Endothelial cell of umbilical vein (primary cell): ENCODE measurements around the gene ROPN1L. TPM values are rescaled to one million over a fixed set of nuclear protein-coding genes. Genes with fewer than 3 reads are reported as not detected.

Source experiments
- BruUV-seq: library from RNA; stranded (reverse); fragments of 400-500 nt; replicated peaks from 2 replicates; lab custom pipeline; 2021; lab: Mats Ljungman, UMichigan
- CTCF ChIA-PET: fragments of 300-600, 350-600 bp; sonication (Branson Sonifier 250); formaldehyde crosslinking; loops from one replicate; lab custom pipeline; 2021; ENCODE audit warnings: antibody characterized with exemption, inconsistent platforms; lab: Charles Lee
- POLR2A ChIA-PET: fragments of 300-600, 350-600 bp; sonication (Branson Sonifier 250); formaldehyde crosslinking; loops from one replicate; lab custom pipeline; 2021; ENCODE audit warnings: antibody characterized with exemption, inconsistent platforms; lab: Charles Lee
- DNase-seq: peaks from one replicate; pipeline ENCODE4 v3.0.0-alpha.2; 2011; ENCODE audit warnings: low read depth, low spot score
- FAIRE-seq: peaks from 2 replicates; lab custom pipeline; 2011; peaks lifted over from hg19 to GRCh38; lab: Jason Lieb, UNC
- H2AFZ ChIP-seq: 2 replicates; pipeline ENCODE4 v1.6.0; 2012; ENCODE audit warnings: low read depth, low read length, control low read depth, inconsistent platforms
- H3K27ac ChIP-seq: 2 replicates; pipeline ENCODE4 v1.5.1; 2011; ENCODE audit warnings: low read depth, mild to moderate bottlenecking, control low read depth, low read length, moderate library complexity; ENCODE audit not compliant: insufficient read depth
- H3K27me3 ChIP-seq, 2 experiments: 2 replicates each; pipeline versions ENCODE4 v1.6.0 to v1.6.1; 2011; ENCODE audit warnings: low read length in 2 of 2, mixed read lengths in 1 of 2; ENCODE audit not compliant: control insufficient read depth in 2 of 2, insufficient read depth in 2 of 2
- H3K36me3 ChIP-seq, 2 experiments: 2 replicates in 1 of 2; 3 replicates in 1 of 2; pipeline ENCODE4 v1.5.1; 2011; ENCODE audit warnings: low read length in 2 of 2, mild to moderate bottlenecking in 1 of 2, moderate library complexity in 1 of 2; ENCODE audit not compliant: control insufficient read depth in 2 of 2, insufficient read depth in 2 of 2; ENCODE audit errors: extremely low read depth in 1 of 2
- H3K4me1 ChIP-seq: 3 replicates; pipeline ENCODE4 v1.5.1; 2011; ENCODE audit warnings: mild to moderate bottlenecking, low read length; ENCODE audit not compliant: control insufficient read depth, insufficient read depth; ENCODE audit errors: extremely low read depth
- H3K4me2 ChIP-seq: 2 replicates; pipeline ENCODE4 v1.6.1; 2011; ENCODE audit warnings: low read length, control low read depth, mixed read lengths; ENCODE audit not compliant: insufficient read depth
- H3K4me3 ChIP-seq, 3 experiments: fragments of 200-600 bp in 1 of 3; sonication (generic), shearing (Covaris generic) in 1 of 3; replicated peaks in 1 of 3; 2 replicates each; pipeline ENCODE4 v1.5.1; 2011 to 2016; ENCODE audit warnings: control low read depth in 3 of 3, low read length in 3 of 3, mild to moderate bottlenecking in 2 of 3, inconsistent platforms in 1 of 3, low read depth in 1 of 3, moderate library complexity in 1 of 3; ENCODE audit not compliant: insufficient read depth in 1 of 3
- H3K79me2 ChIP-seq: 2 replicates; pipeline ENCODE4 v1.6.0; 2012; ENCODE audit warnings: low read length, inconsistent platforms; ENCODE audit not compliant: control insufficient read depth, insufficient read depth
- H3K9ac ChIP-seq: replicated peaks from 2 replicates; pipeline ENCODE3; 2011; ENCODE audit warnings: low read length, control low read depth; ENCODE audit not compliant: insufficient read depth; ENCODE audit errors: extremely low read depth
- H3K9me1 ChIP-seq: replicated peaks from 3 replicates; pipeline ENCODE4 v1.6.0; 2011; ENCODE audit warnings: mild to moderate bottlenecking, low read length; ENCODE audit not compliant: control insufficient read depth, insufficient read depth; ENCODE audit errors: extremely low read depth
- H3K9me3 ChIP-seq: replicated peaks from 2 replicates; pipeline ENCODE4 v1.5.1; 2012; ENCODE audit warnings: low read length, inconsistent platforms; ENCODE audit not compliant: control insufficient read depth, insufficient read depth
- H4K20me1 ChIP-seq: replicated peaks from 2 replicates; pipeline ENCODE3; 2011; ENCODE audit warnings: mild to moderate bottlenecking, low read length; ENCODE audit not compliant: control insufficient read depth, insufficient read depth; ENCODE audit errors: extremely low read depth
- EZH2 ChIP-seq: IDR thresholded peaks from 2 replicates; pipeline ENCODE4 v1.6.1; 2012; ENCODE audit warnings: borderline replicate concordance, low read depth, mild to moderate bottlenecking, moderate library complexity, low read length, inconsistent platforms; ENCODE audit not compliant: severe bottlenecking
- FOS ChIP-seq: IDR thresholded peaks from 2 replicates; pipeline ENCODE4 v1.6.1; 2011; ENCODE audit warnings: mild to moderate bottlenecking, low read length, moderate library complexity, borderline replicate concordance; ENCODE audit not compliant: insufficient read depth
- GATA2 ChIP-seq: IDR thresholded peaks from 2 replicates; pipeline ENCODE4 v1.7.0; 2011; ENCODE audit warnings: low read depth, mild to moderate bottlenecking, moderate library complexity, mixed read lengths, low read length; ENCODE audit not compliant: insufficient read length, insufficient read depth
- JUN ChIP-seq: IDR thresholded peaks from 2 replicates; pipeline ENCODE4 v1.6.1; 2011; ENCODE audit warnings: borderline replicate concordance, low read depth; ENCODE audit not compliant: insufficient read length, insufficient read depth
- MYC ChIP-seq: IDR thresholded peaks from one replicate; pipeline ENCODE4 v1.6.1; 2011; ENCODE audit warnings: mild to moderate bottlenecking, low read depth, low read length
- POLR2A ChIP-seq: IDR thresholded peaks from 2 replicates; pipeline ENCODE4 v1.6.1; 2012; ENCODE audit warnings: low read depth, mild to moderate bottlenecking, control low read depth, low read length
- POLR2AphosphoS5 ChIP-seq: IDR thresholded peaks from 2 replicates; pipeline ENCODE4 v1.6.1; 2012; ENCODE audit warnings: low read depth, mild to moderate bottlenecking, control low read depth, low read length, moderate library complexity; ENCODE audit not compliant: insufficient read depth
- dilution Hi-C: fragments of 300-500 bp; cut with MboI; formaldehyde crosslinking; loops from one replicate; pipeline ENCODE4 v1.15.0; 2019; ENCODE audit warnings: low sequenced_read_pairs; ENCODE audit not compliant: extremely low pct_ligation_motif_present
- intact Hi-C: fragments of 100-400 bp; cut with micrococcal nuclease; formaldehyde crosslinking; loops from one replicate; pipeline ENCODE4 v1.10.0; 2022
- polyA plus RNA-seq, 4 experiments: library from polyadenylated mRNA; depleted of rRNA in 3 of 4; stranded (reverse) in 3 of 4; unstranded in 1 of 4; fragments of >200 nt; gene quantifications; 2 replicates each; pipeline versions ENCODE4 v1.2.1 to v1.2.3, GENCODE V29; 2011 to 2012; ENCODE audit warnings: missing spikeins in 1 of 4
- total RNA-seq: library from RNA; stranded (reverse); gene quantifications from 2 replicates; pipeline ENCODE4 v1.2.3, GENCODE V29; 2021
- TF ChIP-seq, protein P1 (sequence below): IDR thresholded peaks from 2 replicates; pipeline ENCODE4 v1.6.1; 2011; ENCODE audit not compliant: insufficient read depth, insufficient read length
- TF ChIP-seq, protein P2 (sequence below), 2 donors: IDR thresholded peaks; 1 replicate in 1 of 2; 2 replicates in 1 of 2; pipeline ENCODE4 v1.5.1; 2011; ENCODE audit warnings: low read length in 2 of 2, mild to moderate bottlenecking in 2 of 2, moderate library complexity in 2 of 2, control low read depth in 1 of 2, inconsistent platforms in 1 of 2, low read depth in 1 of 2; ENCODE audit not compliant: insufficient read depth in 1 of 2; ENCODE audit errors: extremely low read depth in 1 of 2

ROPN1L gene
- total and polyA plus RNA-seq, 2 donors (not counting 3 experiments of a cell fraction or from before 2014, with no cell fraction given): 0.30 to 0.60 TPM

DNA sequence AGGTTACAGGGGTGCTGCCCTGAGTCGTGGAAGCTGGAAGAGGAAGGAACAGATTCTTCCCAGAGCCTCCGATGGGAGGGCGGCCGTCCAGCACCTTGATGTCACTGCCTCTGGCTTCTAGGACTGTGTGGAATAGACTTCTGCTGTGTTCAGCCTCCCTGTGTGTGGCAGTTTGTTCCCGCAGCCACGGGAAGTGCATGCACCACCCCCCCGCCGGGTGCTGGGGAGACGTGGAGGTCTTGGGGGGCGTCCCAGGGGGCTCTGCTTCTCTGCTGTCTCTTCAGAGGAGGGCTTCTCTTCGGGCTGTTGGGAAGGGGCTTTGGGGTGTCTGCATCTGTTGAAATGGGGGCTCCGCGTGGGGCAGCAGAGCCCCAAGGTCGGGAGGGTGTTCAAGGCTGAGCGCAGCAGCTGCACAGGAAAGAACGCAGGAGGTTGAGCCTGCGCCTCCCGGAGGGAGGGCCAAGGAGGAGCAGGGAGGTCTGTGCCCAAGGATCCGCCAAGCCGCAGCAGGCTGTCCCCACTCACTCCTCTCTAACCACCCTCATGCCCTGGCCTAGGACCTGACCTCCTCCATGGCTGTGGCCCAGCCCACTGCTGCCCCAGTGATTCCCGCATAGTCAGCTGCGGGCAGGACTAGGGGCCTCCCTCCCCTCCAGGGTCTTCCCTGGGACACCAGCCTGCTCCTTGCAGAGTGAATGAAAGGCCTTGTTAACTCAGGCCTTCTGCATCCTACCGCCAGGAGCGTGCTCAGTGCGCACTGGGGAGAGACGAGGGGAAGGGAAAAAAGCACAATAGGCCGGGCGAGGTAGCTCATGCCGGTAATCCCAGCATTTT lies 45.0 kb downstream of the ROPN1L start:
- H3K79me2 ChIP-seq: no peaks in the 10 kb centered on the region
- H4K20me1 ChIP-seq: no peaks in the 10 kb centered on the region
- no peak overlapping the region for H3K9ac ChIP-seq
- BruUV-seq: no TSS peak
- dilution Hi-C loops (no loop called here), intact Hi-C loops (no loop called here)
- H3K4me1 ChIP-seq: peaks cover 10% of the 10 kb centered on the region
- TF ChIP-seq POLR2AphosphoS5 (no peak), GATA2 (no peak), MYC (no peak), EZH2 (no peak), POLR2A (no peak), FOS (no peak), JUN (no peak)
- TF ChIP-seq, protein P1, sequence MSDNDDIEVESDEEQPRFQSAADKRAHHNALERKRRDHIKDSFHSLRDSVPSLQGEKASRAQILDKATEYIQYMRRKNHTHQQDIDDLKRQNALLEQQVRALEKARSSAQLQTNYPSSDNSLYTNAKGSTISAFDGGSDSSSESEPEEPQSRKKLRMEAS: no peak
- TF ChIP-seq, protein P2, sequence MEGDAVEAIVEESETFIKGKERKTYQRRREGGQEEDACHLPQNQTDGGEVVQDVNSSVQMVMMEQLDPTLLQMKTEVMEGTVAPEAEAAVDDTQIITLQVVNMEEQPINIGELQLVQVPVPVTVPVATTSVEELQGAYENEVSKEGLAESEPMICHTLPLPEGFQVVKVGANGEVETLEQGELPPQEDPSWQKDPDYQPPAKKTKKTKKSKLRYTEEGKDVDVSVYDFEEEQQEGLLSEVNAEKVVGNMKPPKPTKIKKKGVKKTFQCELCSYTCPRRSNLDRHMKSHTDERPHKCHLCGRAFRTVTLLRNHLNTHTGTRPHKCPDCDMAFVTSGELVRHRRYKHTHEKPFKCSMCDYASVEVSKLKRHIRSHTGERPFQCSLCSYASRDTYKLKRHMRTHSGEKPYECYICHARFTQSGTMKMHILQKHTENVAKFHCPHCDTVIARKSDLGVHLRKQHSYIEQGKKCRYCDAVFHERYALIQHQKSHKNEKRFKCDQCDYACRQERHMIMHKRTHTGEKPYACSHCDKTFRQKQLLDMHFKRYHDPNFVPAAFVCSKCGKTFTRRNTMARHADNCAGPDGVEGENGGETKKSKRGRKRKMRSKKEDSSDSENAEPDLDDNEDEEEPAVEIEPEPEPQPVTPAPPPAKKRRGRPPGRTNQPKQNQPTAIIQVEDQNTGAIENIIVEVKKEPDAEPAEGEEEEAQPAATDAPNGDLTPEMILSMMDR (IDR thresholded peaks at IDR 0.05; ENCODE audit: extremely low read depth in 1 of 2, insufficient read depth in 1 of 2, low read depth in 1 of 2, low read length in 2 of 2): no peak
- no peak for FAIRE-seq
- H3K9me1 ChIP-seq: no peaks in the 10 kb centered on the region
- no peak overlapping the region for H3K4me2 ChIP-seq
- no peaks in the 10 kb centered on the region for H3K9me3 ChIP-seq
- no peaks in the 10 kb centered on the region for H3K36me3 ChIP-seq
- H2AFZ ChIP-seq: no peak overlapping the region
- H3K27ac ChIP-seq: no peak overlapping the region
- no peak for DNase-seq
- CTCF ChIA-PET: interaction anchor here (1.5 kb wide), 1 partner anchor 34 kb away, joined by 4 read pairs; no protein-coding TSS in a partner anchor
- no peaks in the 10 kb centered on the region for H3K27me3 ChIP-seq
- no peak overlapping the region for H3K4me3 ChIP-seq
- POLR2A ChIA-PET: no interaction called here
